SK-N-MC (cell line): Measurements from ENCODE around the gene PROCA1.

Experiments
- EZH2 ChIP-seq: fragments of 200-600 bp; sonication (generic); IDR thresholded peaks from one replicate; pipeline ENCODE4 v1.6.1; 2017; ENCODE audit warnings: antibody characterized with exemption
- POLR2AphosphoS5 ChIP-seq: IDR thresholded peaks from 2 replicates; pipeline ENCODE4 v1.6.1; 2012; ENCODE audit warnings: mild to moderate bottlenecking, low read depth, low read length, borderline replicate concordance

DNA sequence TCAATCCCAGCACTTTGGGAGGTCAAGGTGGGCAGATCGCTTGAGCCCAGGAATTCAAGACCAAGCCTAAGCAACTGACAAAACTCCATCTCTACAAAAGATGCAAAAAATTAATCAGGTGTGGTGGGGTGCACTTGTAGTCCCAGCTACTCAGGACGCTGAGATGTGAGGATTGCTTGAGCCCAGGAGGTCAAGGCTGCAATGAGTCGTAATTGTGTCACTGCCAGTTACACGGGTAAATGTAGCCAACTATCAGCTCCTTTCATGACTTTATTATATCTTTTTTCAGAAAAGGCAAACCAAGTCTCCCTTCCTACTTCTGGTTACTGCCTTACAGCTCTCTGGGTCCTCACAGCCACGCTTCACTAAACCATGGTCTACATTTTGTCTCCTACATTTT, 53.9 kb downstream of the PROCA1 start:
- TF ChIP-seq EZH2 (no peak), POLR2AphosphoS5 (no peak)
